PC-9 (cell line): ENCODE results near the gene PEPD. TPM values are rescaled to one million over a fixed set of nuclear protein-coding genes. Genes with fewer than 3 reads are reported as not detected.
A peak's percentile ranks its signal among the peaks of the same experiment; 100 is the strongest.

Experiments used
- BruUV-seq: library from RNA; stranded (reverse); fragments of 400-500 nt; replicated peaks from 2 replicates; lab custom pipeline; 2021; lab: Mats Ljungman, UMichigan
- CTCF ChIA-PET: fragments of 300-600 bp; sonication (Branson Sonifier 250); formaldehyde crosslinking; loops from one replicate; lab custom pipeline; 2022; ENCODE audit warnings: antibody characterized with exemption; lab: Charles Lee
- POLR2A ChIA-PET: fragments of 300-600 bp; sonication (Branson Sonifier 250); formaldehyde crosslinking; loops from one replicate; lab custom pipeline; 2022; ENCODE audit warnings: antibody characterized with exemption; ENCODE audit not compliant: unreplicated experiment; lab: Charles Lee
- DNase-seq, 2 experiments: peaks; one replicate each; pipeline versions ENCODE4 v3.0.0 to v3.0.0-alpha.2; 2015 to 2022; ENCODE audit warnings: mixed read lengths in 1 of 2
- H2AFZ ChIP-seq: fragments of 200-600 bp; sonication (generic); 2 replicates; pipeline ENCODE4 v1.8.1; 2017; ENCODE audit warnings: antibody characterized with exemption
- H3F3A ChIP-seq: fragments of 200-600 bp; sonication (generic); 2 replicates; pipeline ENCODE4 v1.8.1; 2017; ENCODE audit warnings: antibody characterized with exemption, mild to moderate bottlenecking, low read depth; ENCODE audit not compliant: insufficient read depth
- H3K27ac ChIP-seq: fragments of 200-600 bp; sonication (generic); 2 replicates; pipeline ENCODE4 v1.6.1; 2016; ENCODE audit warnings: mixed run types
- H3K27me3 ChIP-seq: fragments of 200-600 bp; sonication (generic); 2 replicates; pipeline ENCODE4 v1.6.1; 2016; ENCODE audit warnings: low read depth, mixed run types; ENCODE audit not compliant: insufficient read depth
- H3K36me3 ChIP-seq: fragments of 200-600 bp; sonication (generic); 2 replicates; pipeline ENCODE4 v1.6.1; 2016; ENCODE audit warnings: low read depth, mixed run types
- H3K4me1 ChIP-seq: fragments of 200-600 bp; sonication (generic); replicated peaks from 2 replicates; pipeline ENCODE4 v1.6.1; 2016; ENCODE audit warnings: mixed run types; ENCODE audit not compliant: insufficient read depth
- H3K4me2 ChIP-seq: fragments of 200-600 bp; sonication (generic); 2 replicates; pipeline ENCODE4 v1.6.1; 2017; ENCODE audit warnings: mixed run types
- H3K4me3 ChIP-seq: fragments of 200-600 bp; sonication (generic); 2 replicates; pipeline ENCODE4 v1.6.1; 2016; ENCODE audit warnings: mixed run types
- H3K79me2 ChIP-seq: fragments of 200-600 bp; sonication (generic); 2 replicates; pipeline ENCODE4 v1.6.1; 2017; ENCODE audit warnings: low read depth, mixed run types
- H3K9me2 ChIP-seq: fragments of 200-600 bp; sonication (generic); 2 replicates; pipeline ENCODE4 v1.8.1; 2017; ENCODE audit warnings: mild to moderate bottlenecking; ENCODE audit not compliant: insufficient read depth
- H3K9me3 ChIP-seq: fragments of 200-600 bp; sonication (generic); 2 replicates; pipeline ENCODE4 v1.8.1; 2016; ENCODE audit warnings: low read depth; ENCODE audit not compliant: insufficient read depth
- H4K20me1 ChIP-seq: fragments of 200-600 bp; sonication (generic); 2 replicates; pipeline ENCODE4 v1.8.1; 2017; ENCODE audit not compliant: insufficient read depth
- EZH2 ChIP-seq: fragments of 200-600 bp; sonication (generic); IDR thresholded peaks from 2 replicates; pipeline ENCODE4 v1.8.0; 2017; ENCODE audit warnings: antibody characterized with exemption, low read depth
- intact Hi-C: fragments of 100-400 bp; cut with micrococcal nuclease; formaldehyde crosslinking; loops from one replicate; pipeline ENCODE4 v1.10.0; 2022; ENCODE audit not compliant: unreplicated experiment
- total RNA-seq: library from RNA; stranded (reverse); gene quantifications from 2 replicates; pipeline ENCODE4 v1.2.3, GENCODE V29; 2021
- TF ChIP-seq, protein P1 (sequence below): fragments of 200-600 bp; sonication (generic); conservative IDR thresholded peaks from 2 replicates; pipeline ENCODE4 v1.6.1; 2017; ENCODE audit warnings: mixed run types, antibody characterized with exemption, mild to moderate bottlenecking, moderate library complexity

The PEPD gene
- total RNA-seq, 1 experiment from 2014 or later, result 71.0 TPM

DNA sequence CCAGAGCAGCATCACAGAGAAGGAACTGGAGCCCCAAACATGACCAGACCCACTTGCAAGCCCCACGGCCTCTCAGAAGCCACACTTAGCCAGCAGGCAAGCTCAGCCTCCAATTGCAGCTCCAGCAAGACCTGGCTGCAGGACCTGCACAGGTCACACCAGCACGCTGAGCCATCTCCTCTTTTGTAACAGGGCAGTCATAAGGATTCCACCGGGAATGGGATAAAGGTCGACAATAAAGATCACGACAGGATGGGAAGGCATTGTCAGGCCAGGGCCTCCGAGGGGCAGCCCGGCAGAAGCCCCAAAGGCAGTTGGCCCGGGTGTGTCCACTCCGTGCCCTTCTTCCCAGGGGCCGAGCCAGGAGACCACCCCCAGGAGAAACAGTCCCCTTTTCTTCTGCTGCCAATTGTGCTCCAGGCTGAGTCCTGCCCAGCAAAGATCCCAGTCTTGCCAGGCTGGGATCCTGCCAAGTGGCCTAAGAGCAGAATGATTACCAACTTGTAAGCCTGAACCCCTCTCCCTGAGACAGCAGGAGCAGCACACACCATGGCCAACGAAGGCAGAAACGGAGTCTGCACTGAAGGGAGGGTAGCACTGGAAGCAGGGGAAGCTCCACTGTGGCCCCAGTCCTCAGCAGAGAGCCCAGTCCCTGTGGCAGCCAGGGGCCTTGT lies 12.5 kb downstream of the PEPD start:
- Histone ChIP-seq H4K20me1 (no peaks in the 10 kb centered on the region), H3K4me1 (peaks cover 55% of the 10 kb centered on the region), H3K27ac (peak overlapping the region; percentile 44), H3K9me2 (no peaks in the 10 kb centered on the region), H3K27me3 (no peaks in the 10 kb centered on the region), H3K4me3 (peak overlapping the region; percentile 23; the same call in 1 of the 2 replicates), H2AFZ (no peak overlapping the region), H3K36me3 (no peaks in the 10 kb centered on the region), H3K79me2 (peaks cover 12% of the 10 kb centered on the region), H3K9me3 (no peaks in the 10 kb centered on the region), H3K4me2 (peak overlapping the region; percentile 87), H3F3A (peaks cover 32% of the 10 kb centered on the region)
- ChIA-PET CTCF (no interaction called here), POLR2A (interaction anchor here (0.6 kb wide), 1 partner anchor 461 kb away, joined by 3 read pairs; no protein-coding TSS in a partner anchor)
- TF ChIP-seq, protein P1, sequence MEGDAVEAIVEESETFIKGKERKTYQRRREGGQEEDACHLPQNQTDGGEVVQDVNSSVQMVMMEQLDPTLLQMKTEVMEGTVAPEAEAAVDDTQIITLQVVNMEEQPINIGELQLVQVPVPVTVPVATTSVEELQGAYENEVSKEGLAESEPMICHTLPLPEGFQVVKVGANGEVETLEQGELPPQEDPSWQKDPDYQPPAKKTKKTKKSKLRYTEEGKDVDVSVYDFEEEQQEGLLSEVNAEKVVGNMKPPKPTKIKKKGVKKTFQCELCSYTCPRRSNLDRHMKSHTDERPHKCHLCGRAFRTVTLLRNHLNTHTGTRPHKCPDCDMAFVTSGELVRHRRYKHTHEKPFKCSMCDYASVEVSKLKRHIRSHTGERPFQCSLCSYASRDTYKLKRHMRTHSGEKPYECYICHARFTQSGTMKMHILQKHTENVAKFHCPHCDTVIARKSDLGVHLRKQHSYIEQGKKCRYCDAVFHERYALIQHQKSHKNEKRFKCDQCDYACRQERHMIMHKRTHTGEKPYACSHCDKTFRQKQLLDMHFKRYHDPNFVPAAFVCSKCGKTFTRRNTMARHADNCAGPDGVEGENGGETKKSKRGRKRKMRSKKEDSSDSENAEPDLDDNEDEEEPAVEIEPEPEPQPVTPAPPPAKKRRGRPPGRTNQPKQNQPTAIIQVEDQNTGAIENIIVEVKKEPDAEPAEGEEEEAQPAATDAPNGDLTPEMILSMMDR, result no peak
- no peak for TF ChIP-seq EZH2
- intact Hi-C loops, result no loop called here
- BruUV-seq, result TSS peak; percentile 36
- no peak for DNase-seq

DNA sequence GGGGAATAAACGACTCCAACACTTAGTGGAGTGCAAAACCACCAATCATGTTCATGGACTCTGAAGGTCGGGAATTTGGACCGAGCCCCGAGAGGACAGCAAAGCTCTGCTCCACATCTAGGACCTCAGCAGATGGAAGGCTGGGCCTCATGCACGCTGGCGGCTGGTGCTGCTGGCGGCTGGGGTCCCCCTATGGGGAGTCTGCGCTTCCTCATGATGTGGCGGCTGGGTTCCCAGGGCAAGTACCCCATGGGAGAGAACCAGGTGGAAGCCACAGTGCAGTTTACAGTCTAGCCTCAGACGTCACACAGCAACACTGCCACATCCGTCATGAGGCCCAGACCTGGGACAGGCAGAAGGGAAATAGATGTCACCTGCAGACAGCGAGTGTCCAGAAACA lies 13.2 kb downstream of the PEPD start:
- Histone ChIP-seq H3K4me1 (peaks cover 55% of the 10 kb centered on the region), H4K20me1 (no peaks in the 10 kb centered on the region), H3K9me3 (no peaks in the 10 kb centered on the region), H2AFZ (no peak overlapping the region), H3K79me2 (peaks cover 12% of the 10 kb centered on the region), H3K4me2 (peak overlapping the region; percentile 87), H3K9me2 (no peaks in the 10 kb centered on the region), H3K4me3 (no peak overlapping the region; the same call in 1 of the 2 replicates), H3K27ac (peak overlapping the region; percentile 78; the same call in 1 of the 2 replicates), H3K36me3 (no peaks in the 10 kb centered on the region), H3F3A (peaks cover 32% of the 10 kb centered on the region), H3K27me3 (no peaks in the 10 kb centered on the region)
- POLR2A ChIA-PET, result no interaction called here
- DNase-seq, result no peak
- CTCF ChIA-PET, result no interaction called here
- TF ChIP-seq EZH2, result no peak
- TF ChIP-seq, protein P1, result no peak
- no TSS peak for BruUV-seq
- intact Hi-C loops, result no loop called here

DNA sequence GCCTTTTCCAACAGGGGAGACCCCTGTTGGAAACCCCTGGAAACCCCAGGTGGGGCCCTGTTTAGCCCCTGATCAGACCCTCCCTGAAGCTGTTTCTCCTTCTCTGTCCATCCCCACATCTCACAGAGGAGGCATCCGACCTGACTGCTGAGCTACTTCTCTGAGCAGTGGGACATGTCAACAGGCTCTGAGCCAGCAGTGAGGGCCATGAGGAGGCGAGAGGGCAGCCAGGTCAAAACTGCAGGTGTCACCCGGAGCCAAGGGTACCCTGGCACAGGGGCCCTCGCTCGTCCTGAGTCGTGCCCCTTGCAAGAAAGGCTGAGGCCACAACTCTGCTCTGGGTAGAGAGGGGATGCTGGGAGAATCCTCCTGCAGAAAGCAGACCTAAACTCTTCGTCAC lies 13.6 kb downstream of the PEPD start:
- no peak for DNase-seq

More for the DNA sequence above, 13.6 kb downstream of the PEPD start:
- no peak for TF ChIP-seq EZH2
- TF ChIP-seq, protein P1, result no peak
- Histone ChIP-seq H3K27me3 (no peaks in the 10 kb centered on the region), H3K4me3 (peak overlapping the region; percentile 52; the same call in 1 of the 2 replicates), H3K9me2 (no peaks in the 10 kb centered on the region), H3F3A (peaks cover 32% of the 10 kb centered on the region), H3K9me3 (no peaks in the 10 kb centered on the region), H3K36me3 (no peaks in the 10 kb centered on the region), H3K4me1 (peaks cover 55% of the 10 kb centered on the region), H3K4me2 (peak overlapping the region; percentile 87), H4K20me1 (no peaks in the 10 kb centered on the region), H3K27ac (peak overlapping the region; percentile 78), H2AFZ (no peak overlapping the region), H3K79me2 (peaks cover 12% of the 10 kb centered on the region)
- BruUV-seq, result no TSS peak
- intact Hi-C loops, result no loop called here
- POLR2A ChIA-PET, result no interaction called here
- CTCF ChIA-PET, result no interaction called here
